ENCODE measurements around the gene KLRG1. TPM values are rescaled to one million over a fixed set of nuclear protein-coding genes. Genes with fewer than 3 reads are reported as not detected.
A peak's percentile ranks its signal among the peaks of the same experiment; 100 is the strongest.

KLRG1 gene
- 1 to 10 TPM; 3.9 to 5.2 TPM for total RNA-seq

DNA sequence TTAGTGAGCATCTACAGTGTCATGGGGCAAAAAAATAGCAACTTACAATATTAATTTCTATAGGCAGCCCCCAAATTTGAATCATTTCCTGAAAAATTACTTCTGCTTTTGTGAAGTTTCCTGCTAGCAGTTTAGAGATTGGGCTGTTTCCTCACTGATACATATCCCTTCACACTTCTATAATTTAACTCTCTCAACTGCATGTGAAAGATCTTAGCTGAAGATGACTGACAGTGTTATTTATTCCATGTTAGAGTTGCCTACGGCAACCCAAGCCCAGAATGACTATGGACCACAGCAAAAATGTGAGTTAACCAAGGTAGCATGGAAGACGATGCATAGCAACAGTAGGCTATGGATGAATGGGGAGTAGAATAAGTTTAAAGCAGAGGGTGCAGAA is at the start of gene KLRG1:
Gene KLRG1 (plus strand): TSS at position 134 of the 400 bp plus-strand sequence. CDS start 90 bp downstream, at position 224.
- H3K27ac Mint-ChIP-seq, result peak within 1 kb of the TSS; percentile 43
- intact Hi-C loops (cut with micrococcal nuclease), result loop anchor here (1.0 to 2.0 kb wide), 4 partner anchors 35 to 496 kb away; no protein-coding TSS in a partner anchor
- no peaks in the 10 kb centered on the region for H3K9me3 Mint-ChIP-seq
- DNase-seq, result peak; percentile 55
- peaks cover 61% of the 10 kb centered on the region for H3K4me1 Mint-ChIP-seq (ENCODE audit: low read depth)
- H3K27me3 Mint-ChIP-seq (ENCODE audit: low read depth), result no peaks in the 10 kb centered on the region
- H3K4me3 Mint-ChIP-seq, result peak within 1 kb of the TSS; percentile 53
- CTCF ChIA-PET, result interaction anchor here (1.0 to 1.8 kb wide), 2 partner anchors 48 to 60 kb away, joined by 3 to 10 read pairs; no protein-coding TSS in a partner anchor
- no peaks in the 10 kb centered on the region for H3K36me3 Mint-ChIP-seq (ENCODE audit: low read depth)

- peak overlapping the region; percentile 8 for H3K27ac Mint-ChIP-seq
- no peak for DNase-seq
- CTCF ChIA-PET, result no interaction called here
- no peaks in the 10 kb centered on the region for H3K27me3 Mint-ChIP-seq (ENCODE audit: low read depth)
- no peak overlapping the region for H3K4me3 Mint-ChIP-seq
- H3K4me1 Mint-ChIP-seq (ENCODE audit: low read depth), result peaks cover 10% of the 10 kb centered on the region
- H3K9me3 Mint-ChIP-seq, result no peaks in the 10 kb centered on the region
- intact Hi-C loops (cut with micrococcal nuclease), result no loop called here
- peaks cover 27% of the 10 kb centered on the region for H3K36me3 Mint-ChIP-seq (ENCODE audit: low read depth)
Measured at GRCh38 chr12:8941691-8942478, 47.5 kb upstream of the KLRG1 start.

GRCh38 chr12:8943565-8944186 is 45.7 kb upstream of the KLRG1 start:
- intact Hi-C loops (cut with micrococcal nuclease), result no loop called here
- peaks cover 28% of the 10 kb centered on the region for H3K36me3 Mint-ChIP-seq (ENCODE audit: low read depth)
- no peak for DNase-seq
- no peaks in the 10 kb centered on the region for H3K9me3 Mint-ChIP-seq
- H3K4me3 Mint-ChIP-seq, result no peak overlapping the region
- no peaks in the 10 kb centered on the region for H3K27me3 Mint-ChIP-seq (ENCODE audit: low read depth)
- peaks cover 23% of the 10 kb centered on the region for H3K4me1 Mint-ChIP-seq (ENCODE audit: low read depth)
- CTCF ChIA-PET, result interaction anchor here (3.5 to 3.9 kb wide), 2 partner anchors 95 to 106 kb away, joined by 17 read pairs; no protein-coding TSS in a partner anchor
- H3K27ac Mint-ChIP-seq, result no peak overlapping the region

GRCh38 chr12:8946733-8947132 is 42.6 kb upstream of the KLRG1 start:
- H3K36me3 Mint-ChIP-seq (ENCODE audit: low read depth), result peaks cover 26% of the 10 kb centered on the region
- intact Hi-C loops (cut with micrococcal nuclease), result no loop called here
- peak overlapping the region; percentile 96 for H3K27ac Mint-ChIP-seq
- H3K4me3 Mint-ChIP-seq, result peak overlapping the region; percentile 38
- no peaks in the 10 kb centered on the region for H3K27me3 Mint-ChIP-seq (ENCODE audit: low read depth)
- peaks cover 30% of the 10 kb centered on the region for H3K4me1 Mint-ChIP-seq (ENCODE audit: low read depth)
- CTCF ChIA-PET, result interaction anchor here (1.4 to 8.7 kb wide), 4 partner anchors 85 to 289 kb away, joined by 3 to 191 read pairs (median 13); no protein-coding TSS in a partner anchor
- no peak for DNase-seq
- H3K9me3 Mint-ChIP-seq, result no peaks in the 10 kb centered on the region

- Mint-ChIP-seq H3K4me3 (peak overlapping the region; percentile 47), H3K4me1 (ENCODE audit: low read depth) (peaks cover 39% of the 10 kb centered on the region), H3K27ac (peak overlapping the region; percentile 96), H3K9me3 (peaks cover 3% of the 10 kb centered on the region), H3K36me3 (ENCODE audit: low read depth) (peaks cover 24% of the 10 kb centered on the region), H3K27me3 (ENCODE audit: low read depth) (no peaks in the 10 kb centered on the region)
- CTCF ChIA-PET, result interaction anchor here (0.7 to 8.7 kb wide), 4 partner anchors 47 to 290 kb away, joined by 3 to 191 read pairs (median 30); no protein-coding TSS in a partner anchor
- no peak for DNase-seq
- intact Hi-C loops (cut with micrococcal nuclease), result loop anchor here (2.0 kb wide), 1 partner anchor 251 kb away; the partner anchor contains the start of gene RIMKLB
Measured at GRCh38 chr12:8947737-8948136, 41.6 kb upstream of the KLRG1 start.

DNA sequence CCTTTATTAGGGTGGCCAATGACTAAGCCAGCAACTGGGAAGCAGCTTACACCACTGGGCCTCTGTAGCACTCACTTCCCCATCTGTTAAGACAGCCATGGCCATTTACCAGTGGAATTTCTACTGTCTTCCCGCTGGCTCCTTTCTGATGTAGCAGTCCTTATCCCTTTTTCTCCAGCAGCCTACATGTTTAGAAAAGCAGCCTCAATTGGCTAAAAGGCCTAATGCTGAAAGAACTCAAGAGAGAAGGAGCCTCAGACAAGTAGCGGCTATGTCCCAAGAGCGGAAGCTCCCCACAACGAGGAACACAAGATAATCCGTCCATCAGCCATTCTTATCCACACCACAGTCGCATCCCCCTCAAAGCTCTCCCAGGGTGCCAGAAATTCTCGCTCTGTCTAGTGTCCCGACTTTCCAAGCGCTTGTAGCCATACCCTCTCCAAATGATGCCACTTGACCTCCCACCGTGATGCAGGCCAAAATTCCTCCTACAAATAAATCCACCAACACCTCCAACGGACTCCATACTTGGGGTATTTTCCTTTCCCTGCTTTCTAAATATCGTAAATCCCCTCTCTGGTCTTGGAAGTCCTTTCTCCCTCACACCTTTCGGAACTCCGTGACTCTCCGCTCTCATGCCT is 40.5 kb upstream of the KLRG1 start:
- CTCF ChIA-PET, result interaction anchor here (0.6 to 8.7 kb wide), 21 partner anchors 9 to 1228 kb away, joined by 3 to 191 read pairs (median 4); no protein-coding TSS in a partner anchor
- no peaks in the 10 kb centered on the region for H3K27me3 Mint-ChIP-seq (ENCODE audit: low read depth)
- H3K27ac Mint-ChIP-seq, result peak overlapping the region; percentile 96
- intact Hi-C loops (cut with micrococcal nuclease), result loop anchor here (1.0 to 2.0 kb wide), 3 partner anchors 35 to 706 kb away; partner anchors contain the start of genes PHC1 and RIMKLB
- H3K4me1 Mint-ChIP-seq (ENCODE audit: low read depth), result peaks cover 49% of the 10 kb centered on the region
- peak overlapping the region; percentile 99 for H3K4me3 Mint-ChIP-seq
- no peak for DNase-seq
- H3K9me3 Mint-ChIP-seq, result peaks cover 8% of the 10 kb centered on the region
- H3K36me3 Mint-ChIP-seq (ENCODE audit: low read depth), result peaks cover 25% of the 10 kb centered on the region

- peaks cover 22% of the 10 kb centered on the region for H3K36me3 Mint-ChIP-seq (ENCODE audit: low read depth)
Measured at GRCh38 chr12:8949342-8950220, 39.8 kb upstream of the KLRG1 start, which contains the start of gene M6PR. TSS of gene M6PR (minus strand) at chr12:8949645. CDS start at chr12:8946404, 3,241 bp downstream.

DNA sequence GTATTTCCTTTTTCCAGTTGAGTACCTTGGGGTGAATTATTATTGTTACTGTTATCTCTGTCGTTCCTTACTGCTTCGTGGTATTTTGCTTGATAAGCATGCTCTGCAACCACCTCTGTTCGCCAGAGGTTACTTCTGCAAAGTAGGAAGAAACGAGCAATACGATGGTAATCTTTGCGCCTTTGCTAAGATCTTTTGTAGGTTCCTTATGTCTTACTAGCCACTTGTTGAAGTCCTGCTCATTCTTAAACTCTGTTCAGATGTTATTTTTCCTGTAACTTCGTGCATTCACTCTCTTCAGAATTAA is 39.2 kb upstream of the KLRG1 start:
- H3K27ac Mint-ChIP-seq, result peak overlapping the region; percentile 96
- peaks cover 8% of the 10 kb centered on the region for H3K9me3 Mint-ChIP-seq
- peaks cover 58% of the 10 kb centered on the region for H3K4me1 Mint-ChIP-seq (ENCODE audit: low read depth)
- CTCF ChIA-PET, result interaction anchor here (0.6 to 8.7 kb wide), 29 partner anchors 8 to 753 kb away, joined by 3 to 191 read pairs (median 5); no protein-coding TSS in a partner anchor
- H3K36me3 Mint-ChIP-seq (ENCODE audit: low read depth), result peaks cover 17% of the 10 kb centered on the region
- no peaks in the 10 kb centered on the region for H3K27me3 Mint-ChIP-seq (ENCODE audit: low read depth)
- no peak for DNase-seq
- intact Hi-C loops (cut with micrococcal nuclease), result loop anchor here (1.0 to 5.0 kb wide), 5 partner anchors 39 to 332 kb away; partner anchors contain the start of gene KLRG1
- peak overlapping the region; percentile 99 for H3K4me3 Mint-ChIP-seq

More at GRCh38 chr12:8949342-8950220, 39.8 kb upstream of the KLRG1 start, which contains the start of gene M6PR:
- Mint-ChIP-seq H3K27ac (peak within 1 kb of the TSS; percentile 96), H3K27me3 (ENCODE audit: low read depth) (no peaks in the 10 kb centered on the region), H3K9me3 (peaks cover 8% of the 10 kb centered on the region), H3K4me1 (ENCODE audit: low read depth) (peaks cover 56% of the 10 kb centered on the region), H3K4me3 (peak within 1 kb of the TSS; percentile 99)
- peak; percentile 95 for DNase-seq
- CTCF ChIA-PET, result interaction anchor here (0.6 to 8.7 kb wide), 30 partner anchors 9 to 1227 kb away, joined by 3 to 191 read pairs (median 4); no protein-coding TSS in a partner anchor
- intact Hi-C loops (cut with micrococcal nuclease), result loop anchor here (1.0 to 5.0 kb wide), 8 partner anchors 35 to 706 kb away; partner anchors contain the start of genes KLRG1, PHC1 and RIMKLB

- no peak for DNase-seq
- Mint-ChIP-seq H3K27me3 (ENCODE audit: low read depth) (no peaks in the 10 kb centered on the region), H3K36me3 (ENCODE audit: low read depth) (peaks cover 19% of the 10 kb centered on the region), H3K27ac (peak overlapping the region; percentile 96), H3K4me3 (peak overlapping the region; percentile 99), H3K4me1 (ENCODE audit: low read depth) (peaks cover 58% of the 10 kb centered on the region), H3K9me3 (peaks cover 10% of the 10 kb centered on the region)
- CTCF ChIA-PET, result interaction anchor here (0.6 to 8.7 kb wide), 27 partner anchors 10 to 753 kb away, joined by 3 to 191 read pairs (median 5); no protein-coding TSS in a partner anchor
- intact Hi-C loops (cut with micrococcal nuclease), result loop anchor here (1.0 to 5.0 kb wide), 6 partner anchors 38 to 331 kb away; partner anchors contain the start of gene KLRG1
Measured at GRCh38 chr12:8950702-8951478, 38.5 kb upstream of the KLRG1 start.

GRCh38 chr12:8951744-8952143 is 37.6 kb upstream of the KLRG1 start:
- Mint-ChIP-seq H3K36me3 (ENCODE audit: low read depth) (peaks cover 17% of the 10 kb centered on the region), H3K27me3 (ENCODE audit: low read depth) (no peaks in the 10 kb centered on the region), H3K9me3 (peaks cover 11% of the 10 kb centered on the region), H3K27ac (peak overlapping the region; percentile 80), H3K4me1 (ENCODE audit: low read depth) (peaks cover 56% of the 10 kb centered on the region), H3K4me3 (peak overlapping the region; percentile 57)
- intact Hi-C loops (cut with micrococcal nuclease), result loop anchor here (1.0 to 5.0 kb wide), 3 partner anchors 37 to 331 kb away; partner anchors contain the start of gene KLRG1
- DNase-seq, result peak; percentile 62
- CTCF ChIA-PET, result interaction anchor here (0.6 to 8.7 kb wide), 19 partner anchors 9 to 290 kb away, joined by 3 to 191 read pairs (median 6); no protein-coding TSS in a partner anchor

Data from activated naive CD4-positive, alpha-beta T cell treated with anti-CD3 and anti-CD28 coated beads for 36 hours (primary cell).